ENCODE results near the gene ORC1.

The ORC1 gene

DNA sequence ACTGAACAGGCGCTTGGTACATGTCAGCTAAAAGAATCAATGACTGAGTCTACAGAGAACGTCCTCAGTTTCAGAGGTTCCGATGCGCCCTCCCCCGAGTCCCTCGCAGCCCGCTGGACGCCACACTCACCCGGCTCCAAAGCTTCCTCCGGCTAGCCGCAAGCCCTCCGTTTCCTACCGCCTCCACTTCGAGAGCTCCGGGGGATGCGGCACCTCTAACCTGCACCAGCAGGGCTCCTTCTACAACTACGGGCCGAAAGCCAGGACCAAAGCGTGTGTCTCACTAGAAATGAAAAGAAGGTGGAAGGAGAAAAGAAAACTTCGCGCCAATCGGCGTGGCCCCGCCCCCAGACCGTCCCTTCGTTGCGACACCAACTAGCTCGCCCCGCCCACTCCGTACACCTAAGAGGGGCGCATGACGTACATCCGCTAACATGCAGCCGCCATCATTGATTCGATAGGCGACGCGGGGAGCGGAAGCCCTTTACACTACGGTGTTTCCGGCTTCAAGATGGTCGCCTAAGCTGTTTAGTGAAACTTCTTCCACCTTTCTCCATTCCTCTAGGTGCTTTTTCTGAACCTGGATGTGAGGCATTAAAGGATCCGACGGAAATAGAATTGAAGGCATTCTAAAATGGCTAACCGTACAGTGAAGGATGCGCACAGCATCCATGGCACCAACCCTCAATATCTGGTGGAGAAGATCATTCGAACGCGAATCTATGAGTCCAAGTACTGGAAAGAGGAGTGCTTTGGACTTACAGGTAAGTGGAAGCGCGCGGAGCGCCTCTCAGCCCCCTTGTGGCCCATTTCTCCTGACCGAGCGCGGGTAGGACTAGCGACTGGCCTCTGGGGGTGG, at the start of gene ORC1, which contains the start of gene PRPF38A:
ORC1 (minus strand) TSS at position 308 of the 859 bp plus-strand sequence. CDS start 2,200 bp downstream, outside the sequence.
PRPF38A (plus strand) TSS at position 487 of the 859 bp plus-strand sequence; CDS start at position 635, 148 bp downstream.
- DNase-seq: peak; percentile 99

DNA sequence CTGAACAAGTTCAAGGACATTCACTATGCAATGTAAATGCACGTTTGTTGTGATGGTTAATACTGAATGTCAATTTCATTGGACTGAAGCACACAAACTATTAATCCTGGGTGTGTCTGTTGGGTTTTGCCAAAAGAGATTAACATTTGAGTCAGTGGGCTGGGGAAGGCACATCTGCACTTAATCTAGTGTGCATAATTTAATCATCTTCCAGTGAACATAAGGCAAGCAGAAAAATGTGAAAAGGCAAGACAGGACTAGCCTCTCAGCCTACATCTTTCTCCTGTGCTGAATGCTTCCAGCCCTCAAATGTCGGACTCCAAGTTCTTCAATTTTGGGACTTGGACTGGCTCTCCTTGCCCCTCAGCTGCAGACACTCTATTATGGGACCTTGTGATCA, 40.2 kb upstream of the ORC1 start:
- DNase-seq: peak; percentile 28

DNA sequence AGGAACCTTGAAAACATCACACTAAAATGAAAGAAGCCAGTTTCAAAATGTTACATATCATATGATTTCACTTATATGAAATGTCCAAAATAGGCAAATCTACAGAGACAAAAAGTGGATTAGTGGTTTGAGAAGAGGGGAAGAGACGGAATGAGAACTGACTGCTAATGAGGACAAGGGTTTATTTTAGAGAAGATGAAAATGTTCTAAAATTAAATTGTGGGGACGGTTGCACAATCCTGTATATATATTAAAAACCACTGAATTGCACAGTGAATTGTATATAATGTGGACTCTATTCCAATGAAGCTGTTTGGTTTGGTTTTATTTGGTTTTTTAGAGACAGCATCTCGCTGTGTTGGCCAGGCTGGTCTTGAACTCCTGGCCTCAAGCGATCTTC, 35.8 kb upstream of the ORC1 start:
- no peak for DNase-seq

DNA sequence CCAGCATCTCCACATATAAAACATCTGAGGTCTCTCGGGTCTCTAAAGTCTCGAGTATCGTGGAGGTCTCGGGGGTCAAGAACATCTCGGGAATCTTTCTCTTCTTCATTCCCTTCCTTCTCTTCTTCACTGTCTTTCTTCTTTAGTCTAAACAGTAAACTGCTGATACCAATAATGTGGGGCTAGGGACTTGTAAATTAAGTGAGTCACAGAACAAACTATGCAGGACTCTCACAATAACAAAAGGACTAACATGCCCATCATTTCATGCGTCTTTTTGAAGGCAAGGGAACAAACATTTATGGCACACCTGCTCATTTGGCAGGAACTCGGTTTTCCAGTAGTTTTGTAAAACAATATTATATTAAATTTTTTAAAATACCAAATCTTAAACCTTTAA, 32.6 kb upstream of the ORC1 start:
- no peak for DNase-seq

DNA sequence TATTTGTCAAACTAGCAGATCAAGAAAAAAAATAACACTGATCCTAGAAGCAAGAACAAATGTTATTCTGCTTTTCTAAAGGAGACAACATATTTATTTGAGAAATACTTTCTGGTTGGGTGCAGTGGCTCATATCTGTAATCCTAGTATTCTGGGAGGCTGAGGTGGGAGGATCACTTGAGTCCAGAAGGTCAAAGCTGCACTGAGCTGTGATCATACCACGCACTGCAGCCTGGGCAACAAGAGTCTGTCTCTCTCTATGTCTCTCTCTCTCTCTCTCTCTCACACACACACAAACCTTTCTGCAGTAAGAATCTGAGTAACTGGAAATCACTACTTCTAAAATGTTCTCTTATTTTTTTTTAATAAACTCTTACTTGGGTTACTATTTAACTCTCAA, 31.4 kb upstream of the ORC1 start:
- no peak for DNase-seq

DNA sequence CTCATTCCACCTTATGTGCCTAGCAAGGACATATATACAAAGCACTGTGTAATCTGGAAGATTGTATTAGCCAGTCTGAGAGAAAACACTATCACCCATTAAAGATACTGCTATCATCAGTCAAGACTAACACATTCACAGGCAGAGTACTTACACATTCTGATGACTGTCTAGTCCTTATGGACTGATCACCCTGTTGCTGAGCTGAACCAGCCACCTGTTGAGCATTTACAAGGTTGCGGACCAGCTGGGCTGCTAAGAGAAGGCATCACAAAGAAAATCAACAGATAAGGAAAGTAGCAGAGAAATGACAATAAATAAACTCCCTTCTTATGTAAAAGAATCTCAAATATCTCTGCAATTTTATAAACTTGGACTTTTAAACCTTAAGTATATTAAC, 31.0 kb upstream of the ORC1 start:
- no peak for DNase-seq

DNA sequence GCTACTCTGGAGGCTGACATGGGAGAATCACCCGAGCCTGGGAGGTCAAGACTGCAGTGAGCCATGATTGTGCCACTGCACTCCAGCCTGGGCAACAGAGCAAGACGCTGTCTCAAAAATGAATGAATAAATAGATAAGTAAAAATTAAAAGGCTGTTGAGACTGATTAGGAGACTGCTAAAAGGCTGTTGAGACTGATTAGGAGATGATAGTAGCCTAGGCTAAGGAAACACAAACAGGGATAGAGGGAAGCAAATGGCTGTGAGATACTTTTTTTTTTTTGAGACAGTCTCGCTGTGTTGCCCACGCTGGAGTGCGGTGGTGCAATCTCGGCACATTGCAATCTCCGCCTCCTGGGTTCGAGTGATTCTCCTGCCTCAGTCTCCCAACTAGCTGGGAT, 28.6 kb upstream of the ORC1 start:
- DNase-seq: no peak

DNA sequence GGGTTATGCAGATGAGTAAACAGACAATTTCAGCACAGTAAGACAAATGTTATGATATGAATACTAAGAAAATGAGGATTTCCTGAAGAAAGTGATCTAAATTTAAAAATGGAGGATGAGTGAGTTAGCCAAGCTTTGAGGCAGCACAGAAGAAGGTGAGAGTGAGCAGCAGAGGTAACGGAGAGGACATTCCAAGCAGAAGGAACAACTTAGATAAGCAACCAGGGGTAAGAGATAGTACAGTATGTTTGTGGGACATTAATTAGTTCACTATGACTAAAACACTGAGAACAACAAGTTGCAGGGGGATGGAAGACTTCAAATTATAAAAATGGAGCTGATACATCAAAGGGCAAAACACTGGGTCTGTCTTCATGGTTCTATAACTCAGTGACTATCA, 22.9 kb upstream of the ORC1 start:
- DNase-seq: no peak

DNA sequence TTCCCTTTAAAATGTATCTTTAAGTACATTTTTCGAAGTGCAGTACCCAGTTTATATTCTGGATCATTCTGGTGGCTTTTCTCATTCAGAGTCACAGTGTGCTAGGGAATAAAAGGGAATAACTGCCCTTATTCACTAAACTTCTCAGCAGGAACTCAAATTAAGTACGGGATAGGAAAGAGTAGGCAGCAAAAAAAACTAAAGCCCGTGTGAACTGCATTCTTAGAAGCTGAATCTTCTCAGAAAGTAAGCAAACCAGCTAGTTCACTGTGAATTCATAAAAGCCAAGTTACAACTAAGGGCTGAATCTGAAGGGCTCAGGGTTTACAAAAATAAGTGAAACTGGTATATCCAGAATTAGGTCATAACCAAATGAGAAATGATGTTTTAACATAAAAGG, 22.1 kb upstream of the ORC1 start:
- no peak for DNase-seq

DNA sequence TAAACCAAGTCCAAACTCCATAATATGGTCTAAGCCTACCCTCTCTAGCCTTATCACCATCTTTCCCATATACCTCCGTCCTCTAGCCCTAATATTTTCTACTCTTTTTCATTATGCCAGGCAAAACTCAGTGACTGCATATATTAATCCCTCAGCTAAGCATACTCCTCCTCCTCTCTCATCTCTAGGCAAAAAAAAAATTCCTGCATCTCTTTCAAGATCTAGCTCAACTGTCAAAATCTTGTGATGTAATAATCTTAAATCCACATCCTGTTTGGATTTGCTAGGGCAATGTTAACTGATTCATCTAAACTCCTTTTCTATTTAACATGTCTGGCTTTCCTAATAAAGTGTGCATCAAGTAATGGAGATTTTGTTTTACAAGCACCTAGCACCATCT, 20.6 kb upstream of the ORC1 start:
- no peak for DNase-seq

DNA sequence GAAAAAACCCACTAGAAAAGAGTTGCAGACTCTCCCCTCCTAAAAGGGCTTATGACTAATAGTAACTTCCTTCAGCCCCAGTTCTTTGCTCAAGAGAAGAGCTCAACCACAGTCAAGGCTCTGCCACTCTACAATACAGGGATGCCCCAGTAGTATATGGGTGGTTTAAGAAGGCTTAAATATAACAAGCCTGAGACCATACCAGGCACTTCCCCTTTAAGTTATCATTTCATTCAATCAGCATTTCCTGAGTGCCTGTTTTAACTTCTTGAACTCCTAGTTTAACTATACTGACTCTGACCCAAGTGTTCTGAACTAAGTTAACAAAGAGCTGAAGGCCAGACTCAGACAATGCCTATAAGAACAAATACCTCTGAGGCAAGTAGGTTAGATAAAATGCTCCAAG, 20.0 kb upstream of the ORC1 start:
- DNase-seq: no peak

DNA sequence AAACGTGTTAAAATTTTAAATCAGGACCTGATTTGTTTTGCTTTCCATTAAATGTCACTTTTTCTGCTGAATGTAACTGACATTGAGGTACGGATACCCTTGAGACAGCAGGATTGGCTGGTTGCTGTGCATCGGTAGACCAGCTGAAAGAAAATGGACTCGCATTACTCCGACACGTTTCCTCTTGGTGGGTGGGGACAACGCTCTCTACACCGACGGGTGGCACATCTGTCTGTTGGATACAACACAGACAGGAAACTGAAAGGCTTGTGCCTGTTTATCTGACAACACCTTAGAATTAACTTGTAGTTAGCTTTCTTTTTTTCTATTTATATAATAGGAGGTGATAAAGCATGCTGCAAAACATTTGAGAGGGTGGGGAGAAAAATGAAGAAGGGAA, 19.5 kb upstream of the ORC1 start:
- DNase-seq: no peak

DNA sequence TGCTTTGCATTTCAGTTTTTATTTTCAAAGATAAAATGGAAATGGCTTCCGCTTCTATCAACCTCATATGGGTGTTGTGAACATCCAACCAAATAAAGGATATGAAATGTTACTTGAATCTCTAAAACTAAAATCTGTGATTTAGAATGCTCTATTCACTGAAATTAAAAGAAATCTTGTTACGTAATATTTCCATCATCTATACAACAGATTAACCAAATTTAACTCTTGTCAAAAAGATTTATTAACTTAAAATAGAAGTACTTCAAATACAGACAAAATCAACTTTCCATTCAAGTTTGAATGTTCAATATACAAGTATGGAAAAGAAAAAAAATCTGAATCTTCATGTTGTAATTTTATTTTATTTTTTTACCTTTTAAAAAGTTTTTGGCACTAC, 18.8 kb upstream of the ORC1 start:
- no peak for DNase-seq

DNA sequence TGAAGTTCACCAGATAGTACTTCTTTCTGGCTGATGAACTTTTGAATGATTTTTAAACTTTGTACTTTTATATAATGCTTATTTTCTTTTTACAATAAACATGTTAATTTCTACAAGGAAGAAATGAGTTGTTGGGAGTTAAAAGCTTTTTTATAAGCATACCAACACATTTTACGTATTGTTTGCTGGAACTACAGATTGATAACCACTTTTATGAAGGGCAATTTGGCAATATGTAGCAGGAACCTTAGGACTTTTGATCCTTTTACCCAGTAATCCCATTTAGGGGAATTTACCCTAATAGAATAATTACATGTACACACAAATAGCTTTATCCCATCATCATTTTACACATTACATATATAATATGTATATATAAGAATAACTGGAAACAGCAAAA, 16.5 kb upstream of the ORC1 start:
- DNase-seq: no peak

DNA sequence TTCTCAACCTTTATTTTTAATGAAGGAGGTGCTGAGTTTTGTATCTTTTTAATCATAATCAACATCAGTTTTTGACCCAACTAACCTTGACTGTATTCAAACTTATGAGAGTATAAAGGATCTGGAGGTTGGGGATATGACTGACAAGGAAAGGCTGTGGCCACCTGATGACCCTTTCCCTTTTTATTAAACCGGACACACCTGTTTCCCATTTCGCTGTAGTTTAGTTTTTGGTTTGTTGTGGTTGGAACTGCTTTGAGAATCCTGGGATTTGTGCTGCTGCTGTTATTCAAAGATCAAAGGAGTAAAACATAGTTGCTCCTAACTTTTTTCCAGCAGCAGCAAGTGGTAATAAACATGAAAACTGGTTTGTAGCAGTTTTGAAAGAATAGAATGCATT, 12.6 kb upstream of the ORC1 start:
- DNase-seq: no peak

DNA sequence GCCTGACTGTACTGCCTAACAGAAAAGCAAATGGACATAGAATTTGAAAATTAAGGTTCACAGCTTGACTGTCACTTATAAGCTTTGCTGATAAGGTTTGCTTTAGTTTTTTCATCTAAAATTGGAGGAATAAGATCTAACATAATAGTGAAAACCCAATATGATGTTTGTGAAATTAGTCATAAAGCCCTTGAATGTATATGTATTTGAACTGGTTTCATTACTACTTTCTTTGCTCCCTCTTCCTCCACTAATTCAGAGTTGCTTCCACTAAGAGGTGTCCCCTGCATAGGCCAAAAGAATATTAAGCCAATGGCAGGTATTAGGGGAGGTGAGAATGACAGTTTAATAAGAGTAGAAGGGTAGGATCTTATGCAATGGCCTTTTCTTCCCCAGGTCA, 10.7 kb upstream of the ORC1 start:
- DNase-seq: no peak

DNA sequence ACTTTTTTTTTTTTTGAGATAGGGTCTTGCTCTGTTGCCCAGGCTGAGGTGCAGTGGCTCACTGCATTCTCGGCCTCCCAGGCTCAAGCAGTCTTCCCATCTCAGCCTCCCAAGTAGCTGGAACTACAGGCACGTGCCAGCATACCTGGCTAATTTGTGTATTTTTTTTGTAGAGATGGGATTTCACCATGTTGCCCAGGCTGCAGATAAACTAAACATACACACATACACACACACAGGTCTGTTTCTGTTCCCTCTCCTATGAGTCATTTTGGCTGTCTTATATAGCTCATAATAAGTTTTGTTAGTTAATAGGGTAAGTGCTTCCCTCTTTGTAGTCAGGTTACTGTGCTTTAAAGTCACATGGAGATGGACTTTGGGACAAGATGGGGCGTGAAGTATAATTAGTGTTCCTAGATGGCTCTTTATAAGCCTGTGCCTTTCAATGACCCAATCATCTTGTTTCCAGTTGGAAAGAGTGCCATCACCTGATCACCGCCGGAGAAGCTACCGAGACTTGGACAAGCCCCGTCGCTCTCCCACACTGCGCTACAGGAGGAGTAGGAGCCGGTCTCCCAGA, 9.3 kb upstream of the ORC1 start:
- no peak for DNase-seq

DNA sequence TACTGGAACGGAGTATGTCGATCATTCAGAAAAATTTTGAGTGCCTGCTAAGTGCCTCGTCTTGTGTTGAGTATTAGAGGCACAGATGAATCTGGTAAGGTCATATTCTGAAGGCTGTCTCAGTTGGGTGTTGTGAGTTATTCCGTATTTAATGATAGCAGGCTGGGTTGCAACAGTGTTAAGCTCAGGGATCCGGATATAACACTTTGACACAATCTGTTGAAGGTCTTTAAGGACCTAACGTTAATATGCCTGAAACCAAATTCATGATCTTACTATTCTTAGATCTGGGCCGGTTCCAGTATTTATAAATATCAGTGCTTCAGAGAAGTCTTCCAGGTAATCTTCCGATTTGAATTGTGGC, 734 bp upstream of the ORC1 start:
- no peak for DNase-seq

DNA sequence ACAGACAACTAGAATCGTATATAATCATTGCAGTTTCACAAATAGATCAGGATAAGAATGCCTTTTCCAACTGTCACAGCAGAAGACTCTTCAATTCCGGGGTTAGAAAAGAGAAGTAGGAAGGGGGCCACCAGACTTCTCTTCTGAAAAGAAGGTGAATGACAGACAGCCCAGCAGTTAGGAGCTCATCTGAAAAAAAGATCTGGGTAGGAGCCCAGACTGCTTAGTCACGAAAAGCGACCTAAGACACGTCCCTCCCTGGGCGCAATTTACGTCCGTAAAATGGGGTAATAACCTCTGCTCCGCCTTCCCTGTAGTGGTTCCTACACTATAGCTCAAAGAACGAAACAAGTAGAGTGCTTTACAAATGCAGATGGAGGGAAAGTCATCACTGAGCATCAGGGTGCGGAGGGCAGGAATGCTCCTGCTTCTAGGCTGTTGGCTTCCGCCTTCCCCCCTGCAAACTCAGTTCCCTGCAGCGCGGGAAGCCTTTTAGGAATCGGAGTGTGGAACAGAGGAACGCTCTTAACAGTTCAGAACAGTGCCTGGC, 582 bp downstream of the ORC1 start:
- DNase-seq: no peak

DNA sequence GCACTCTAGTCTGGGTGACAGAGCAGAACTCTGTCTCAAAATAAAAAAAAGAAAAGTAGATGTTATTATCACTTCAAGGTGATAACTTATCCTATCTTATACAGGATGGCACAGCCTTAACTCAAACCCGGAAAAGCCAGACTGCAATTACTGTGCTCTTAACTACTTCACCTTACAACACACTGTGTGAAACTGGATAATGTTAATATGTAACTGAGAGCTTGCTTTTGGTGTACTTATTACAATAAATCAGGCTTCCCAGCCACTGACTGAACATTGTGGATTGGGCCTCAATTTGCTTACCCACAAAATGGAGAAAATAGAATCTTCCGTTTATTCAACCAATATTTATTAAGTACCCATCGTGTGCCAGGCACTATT, 1.4 kb downstream of the ORC1 start:
- no peak for DNase-seq

DNA sequence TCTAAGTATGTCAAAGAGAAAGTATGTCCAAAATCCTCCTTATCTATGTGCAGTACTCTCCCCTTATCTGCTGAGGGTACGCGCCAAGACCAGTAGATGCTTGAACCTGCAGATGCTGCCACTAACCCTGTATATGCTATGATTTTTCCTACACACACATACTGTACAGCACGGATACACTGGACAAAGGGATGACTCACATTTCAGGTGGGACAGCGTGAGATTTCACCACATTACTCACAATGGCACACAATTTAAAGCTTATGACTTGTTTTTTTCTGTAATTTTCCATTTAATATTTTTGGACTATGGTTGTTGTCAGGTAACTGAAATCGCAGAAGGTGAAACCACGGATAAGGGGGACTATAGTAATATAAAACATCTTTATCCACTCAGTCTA, 4.1 kb downstream of the ORC1 start:
- DNase-seq: no peak

DNA sequence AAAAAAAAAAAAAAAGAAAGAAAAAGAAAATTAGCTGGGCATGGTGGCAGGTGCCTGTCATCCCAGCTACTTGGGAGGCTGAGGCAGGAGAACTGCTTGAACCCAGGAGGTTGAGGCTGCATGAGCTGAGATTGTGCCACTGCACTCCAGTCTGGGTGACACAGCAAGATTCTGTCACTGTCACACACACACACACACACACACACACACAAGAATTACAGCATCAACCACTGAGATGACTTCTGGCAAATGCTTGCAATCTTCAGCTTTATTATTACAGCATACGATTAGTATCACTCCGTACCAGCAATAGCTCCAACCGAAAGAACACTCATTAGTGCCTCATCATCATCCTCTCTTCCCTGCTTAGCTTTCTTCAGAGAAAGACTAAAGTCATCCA, 4.6 kb downstream of the ORC1 start:
- DNase-seq: no peak

DNA sequence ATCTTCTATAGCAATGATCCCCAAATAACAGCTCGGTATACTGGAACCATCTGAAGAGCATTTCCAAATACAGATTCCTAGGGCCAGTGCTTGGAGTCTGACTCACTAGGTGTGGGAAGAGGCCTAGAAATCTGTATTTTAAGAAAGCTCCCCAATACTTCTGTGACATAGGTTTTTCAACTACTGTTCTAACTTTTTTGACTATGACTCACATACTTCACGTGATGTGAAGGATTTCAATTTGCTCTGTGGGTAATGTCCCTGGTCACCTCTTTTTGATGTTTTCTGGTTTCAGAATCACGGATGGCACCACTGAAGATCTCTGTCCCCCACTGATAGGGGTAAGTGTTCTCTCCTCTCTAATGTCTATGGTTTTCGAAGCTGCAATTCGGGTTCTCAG, 11.0 kb downstream of the ORC1 start:
- no peak for DNase-seq

DNA sequence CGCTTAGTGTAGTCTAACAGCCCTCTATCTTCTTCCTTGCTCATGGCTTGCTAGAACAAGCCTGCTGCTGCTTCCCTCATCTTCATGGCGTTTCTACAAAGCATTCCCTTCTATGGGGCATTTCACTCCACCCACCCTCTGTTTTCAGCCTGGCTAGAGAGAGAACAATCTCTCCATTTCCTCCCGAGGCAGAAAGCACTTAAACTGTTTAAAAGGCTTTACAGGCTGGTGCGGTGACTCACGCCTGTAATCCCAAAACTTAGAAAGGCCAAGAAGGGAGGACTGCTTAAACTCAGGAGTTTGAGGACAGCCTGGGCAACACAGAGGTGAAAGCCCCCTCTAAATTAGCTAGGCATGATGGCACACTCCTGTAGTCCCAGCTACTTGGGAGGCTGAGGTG, 17.8 kb downstream of the ORC1 start:
- no peak for DNase-seq

DNA sequence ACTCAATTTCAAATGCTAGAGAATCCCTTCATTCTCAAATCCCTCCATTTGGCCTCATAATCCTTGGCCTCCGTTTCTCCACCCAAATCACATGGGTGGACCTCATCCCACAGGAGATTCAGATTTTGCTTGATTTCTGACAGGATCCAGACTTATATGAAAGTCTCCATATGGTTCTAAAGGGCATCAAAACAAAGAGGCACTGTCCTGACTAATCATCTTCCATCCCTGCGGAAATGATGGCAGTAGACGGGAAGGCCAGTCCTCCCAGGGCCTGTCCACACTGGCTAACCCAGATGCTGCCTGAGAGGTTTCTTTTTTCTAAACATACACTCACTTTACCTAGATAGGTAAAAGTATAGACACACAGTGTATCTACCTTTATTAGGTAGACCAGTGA, 18.8 kb downstream of the ORC1 start:
- no peak for DNase-seq

Measured in eye (tissue), 1 donor.